MCF 10A (cell line): ENCODE data around the gene COQ8B. TPM values are rescaled to one million over a fixed set of nuclear protein-coding genes. Genes with fewer than 3 reads are reported as not detected.

Experiments used
- BruUV-seq: library from RNA; stranded (reverse); fragments of 400-500 nt; replicated peaks from 2 replicates; lab custom pipeline; 2021; lab: Mats Ljungman, UMichigan
- CTCF ChIA-PET: fragments of 300-600 bp; sonication (Branson Sonifier 250); formaldehyde crosslinking; extraction: SDS; loops from one replicate; lab custom pipeline; 2021; ENCODE audit warnings: antibody characterized with exemption, inconsistent platforms; lab: Yijun Ruan, JAX
- POLR2A ChIA-PET: fragments of 300-600, 350-650 bp; sonication (Branson Sonifier 250); formaldehyde crosslinking; extraction: SDS; loops from one replicate; lab custom pipeline; 2020; ENCODE audit warnings: antibody characterized with exemption, inconsistent platforms; lab: Yijun Ruan, JAX
- DNase-seq: peaks from one replicate; pipeline ENCODE4 v3.0.0-alpha.2; 2018; ENCODE audit not compliant: unreplicated experiment
- H3K27ac Mint-ChIP-seq: one replicate; pipeline ENCODE4 v1.8.0; 2022; ENCODE audit warnings: mild to moderate bottlenecking, low read depth, mixed read lengths; ENCODE audit not compliant: unreplicated experiment
- H3K27me3 Mint-ChIP-seq: one replicate; pipeline ENCODE4 v1.8.0; 2022; ENCODE audit warnings: mixed read lengths; ENCODE audit not compliant: insufficient read depth, unreplicated experiment
- H3K36me3 Mint-ChIP-seq: one replicate; pipeline ENCODE4 v1.8.0; 2022; ENCODE audit warnings: mild to moderate bottlenecking, moderate library complexity, mixed read lengths; ENCODE audit not compliant: insufficient read depth, unreplicated experiment
- H3K4me1 Mint-ChIP-seq: one replicate; pipeline ENCODE4 v1.8.0; 2022; ENCODE audit warnings: mixed read lengths; ENCODE audit not compliant: insufficient read depth, unreplicated experiment
- H3K4me3 Mint-ChIP-seq: one replicate; pipeline ENCODE4 v1.8.0; 2022; ENCODE audit warnings: mild to moderate bottlenecking, moderate library complexity, mixed read lengths; ENCODE audit not compliant: unreplicated experiment
- H3K9me3 Mint-ChIP-seq: one replicate; pipeline ENCODE4 v1.8.0; 2022; ENCODE audit warnings: mixed read lengths; ENCODE audit not compliant: unreplicated experiment
- CTCF ChIP-seq: fragments of 200-600 bp; IDR thresholded peaks from one replicate; pipeline ENCODE4 v1.8.0; 2022; ENCODE audit warnings: antibody characterized with exemption, mild to moderate bottlenecking; ENCODE audit not compliant: unreplicated experiment
- intact Hi-C: fragments of 100-400 bp; cut with micrococcal nuclease; formaldehyde crosslinking; loops from 2 replicates; pipeline ENCODE4 v1.14.1; 2022
- total RNA-seq: library from RNA; stranded (reverse); gene quantifications from 2 replicates; pipeline ENCODE4 v1.2.3, GENCODE V29; 2022

The COQ8B gene
- total RNA-seq, 1 experiment from 2014 or later, result 46.7 TPM

GRCh38 chr19:40685563-40685962 lies 31.1 kb downstream of the COQ8B start:
- Mint-ChIP-seq H3K36me3 (peaks cover 20% of the 10 kb centered on the region), H3K9me3 (no peaks in the 10 kb centered on the region), H3K4me3 (peak overlapping the region; percentile 4), H3K4me1 (peaks cover 18% of the 10 kb centered on the region), H3K27me3 (no peaks in the 10 kb centered on the region), H3K27ac (peak overlapping the region; percentile 43)
- no TSS peak for BruUV-seq
- DNase-seq, result no peak
- ChIA-PET POLR2A (interaction anchor here (0.8 to 1.3 kb wide), 4 partner anchors 22 to 113 kb away, joined by 4 to 9 read pairs (median 4); partner anchors contain the start of genes ACTMAP, COQ8B, EGLN2 and ITPKC), CTCF (interaction anchor here (0.6 to 0.9 kb wide), 2 partner anchors 23 to 624 kb away, joined by 3 to 4 read pairs; partner anchors contain the start of gene CCDC97)
- intact Hi-C loops, result no loop called here
- TF ChIP-seq CTCF, result no peak

- Mint-ChIP-seq H3K36me3 (peaks cover 25% of the 10 kb centered on the region), H3K9me3 (no peaks in the 10 kb centered on the region), H3K4me3 (no peak overlapping the region), H3K27me3 (no peaks in the 10 kb centered on the region), H3K27ac (peak overlapping the region; percentile 43), H3K4me1 (peaks cover 18% of the 10 kb centered on the region)
- TF ChIP-seq CTCF, result no peak
- DNase-seq, result no peak
- BruUV-seq, result no TSS peak
- intact Hi-C loops, result no loop called here
- ChIA-PET CTCF (interaction anchor here (0.9 to 1.3 kb wide), 2 partner anchors 22 kb away, joined by 3 to 4 read pairs; no protein-coding TSS in a partner anchor), POLR2A (interaction anchor here (0.9 to 1.3 kb wide), 3 partner anchors 22 to 65 kb away, joined by 4 to 9 read pairs (median 4); partner anchors contain the start of genes ACTMAP, COQ8B and ITPKC)
Observed at GRCh38 chr19:40685016-40685526, 31.6 kb downstream of the COQ8B start.

- intact Hi-C loops, result no loop called here
- Mint-ChIP-seq H3K4me3 (no peak overlapping the region), H3K4me1 (peaks cover 18% of the 10 kb centered on the region), H3K9me3 (no peaks in the 10 kb centered on the region), H3K27me3 (no peaks in the 10 kb centered on the region), H3K27ac (no peak overlapping the region), H3K36me3 (peaks cover 25% of the 10 kb centered on the region)
- BruUV-seq, result no TSS peak
- ChIA-PET POLR2A (no interaction called here), CTCF (interaction anchor here (1.3 kb wide), 1 partner anchor 21 kb away, joined by 4 read pairs; no protein-coding TSS in a partner anchor)
- no peak for TF ChIP-seq CTCF
- DNase-seq, result no peak
Observed at GRCh38 chr19:40684280-40684679, 32.4 kb downstream of the COQ8B start.

- DNase-seq, result no peak
- peaks cover 31% of the 10 kb centered on the region for H3K36me3 Mint-ChIP-seq
- CTCF ChIA-PET, result interaction anchor here (1.3 kb wide), 1 partner anchor 20 kb away, joined by 4 read pairs; no protein-coding TSS in a partner anchor
- H3K4me1 Mint-ChIP-seq, result peaks cover 18% of the 10 kb centered on the region
- H3K27ac Mint-ChIP-seq, result no peak overlapping the region
- H3K4me3 Mint-ChIP-seq, result no peak overlapping the region
- intact Hi-C loops, result no loop called here
- no peak for TF ChIP-seq CTCF
- no peaks in the 10 kb centered on the region for H3K9me3 Mint-ChIP-seq
- POLR2A ChIA-PET, result interaction anchor here (1.0 kb wide), 1 partner anchor 34 kb away, joined by 4 read pairs; the partner anchor contains the start of genes COQ8B and ITPKC
- H3K27me3 Mint-ChIP-seq, result no peaks in the 10 kb centered on the region
- no TSS peak for BruUV-seq
Observed at GRCh38 chr19:40683437-40683836, 33.2 kb downstream of the COQ8B start.
